Measurements from ENCODE around the gene TACC2.

Gene TACC2

DNA sequence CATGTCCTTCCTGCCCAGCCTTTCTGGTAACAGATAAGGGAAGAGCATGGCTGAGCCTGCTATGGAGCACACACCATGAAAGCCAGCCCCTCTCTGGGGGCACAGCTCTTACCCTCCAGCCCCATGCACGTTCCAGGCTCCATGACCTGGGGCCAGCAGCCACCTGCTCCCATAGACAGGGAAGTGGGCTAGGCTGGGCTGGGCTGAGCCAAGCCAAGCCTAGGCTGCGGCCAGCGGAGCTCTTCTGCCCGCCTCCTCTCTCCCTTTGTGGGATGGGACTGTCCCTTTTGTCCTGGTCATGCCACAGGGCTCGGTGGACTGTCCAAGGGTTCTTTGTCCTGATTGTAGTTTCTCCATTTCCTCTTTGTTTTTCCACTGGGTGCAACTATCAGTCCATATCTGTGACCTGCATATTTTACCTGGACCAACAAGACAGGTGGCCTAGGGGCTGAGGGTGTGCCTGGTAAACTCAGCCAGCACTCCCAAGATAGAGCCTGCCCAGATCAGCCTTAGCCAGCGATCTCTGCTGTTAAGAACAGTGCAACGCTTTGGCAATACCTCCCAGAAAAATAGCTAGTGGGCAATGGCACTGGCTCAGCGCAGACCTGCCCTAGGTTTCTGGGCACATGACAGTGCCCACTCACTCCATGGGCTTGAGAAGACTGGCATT, 184.9 kb downstream of the TACC2 start:
- TF ChIP-seq TAF1 (IDR thresholded peaks at IDR 0.05; ENCODE audit: borderline replicate concordance, insufficient read depth, low read length) = no peak
- TF ChIP-seq FOXP2 (optimal IDR thresholded peaks at IDR 0.05; ENCODE audit: borderline replicate concordance, extremely low read depth, extremely low read length, insufficient read depth) = no peak
- no peak for TF ChIP-seq REST (IDR thresholded peaks at IDR 0.05; ENCODE audit: insufficient read depth in 1 of 2, low read depth in 2 of 2, low read length in 2 of 2)
- TF ChIP-seq POLR2AphosphoS5 (IDR thresholded peaks at IDR 0.05; ENCODE audit: low read depth, low read length) = no peak
- no peak for TF ChIP-seq SIN3A (IDR thresholded peaks at IDR 0.05; ENCODE audit: borderline replicate concordance, insufficient read depth, low read length)

GRCh38 chr10:122176232-122177213, 187.6 kb downstream of the TACC2 start:
- TF ChIP-seq FOXP2 (optimal IDR thresholded peaks at IDR 0.05; ENCODE audit: borderline replicate concordance, extremely low read depth, extremely low read length, insufficient read depth) = no peak
- no peak for TF ChIP-seq SIN3A (IDR thresholded peaks at IDR 0.05; ENCODE audit: borderline replicate concordance, insufficient read depth, low read length)
- no peak for TF ChIP-seq TAF1 (IDR thresholded peaks at IDR 0.05; ENCODE audit: borderline replicate concordance, insufficient read depth, low read length)
- TF ChIP-seq POLR2AphosphoS5 (IDR thresholded peaks at IDR 0.05; ENCODE audit: low read depth, low read length) = no peak
- no peak for TF ChIP-seq REST (IDR thresholded peaks at IDR 0.05; ENCODE audit: insufficient read depth in 1 of 2, low read depth in 2 of 2, low read length in 2 of 2)

GRCh38 chr10:122178655-122179054, 189.7 kb downstream of the TACC2 start:
- no peak for TF ChIP-seq TAF1 (IDR thresholded peaks at IDR 0.05; ENCODE audit: borderline replicate concordance, insufficient read depth, low read length)
- TF ChIP-seq FOXP2 (optimal IDR thresholded peaks at IDR 0.05; ENCODE audit: borderline replicate concordance, extremely low read depth, extremely low read length, insufficient read depth) = no peak
- no peak for TF ChIP-seq POLR2AphosphoS5 (IDR thresholded peaks at IDR 0.05; ENCODE audit: low read depth, low read length)
- TF ChIP-seq REST (IDR thresholded peaks at IDR 0.05; ENCODE audit: insufficient read depth in 1 of 2, low read depth in 2 of 2, low read length in 2 of 2) = no peak
- no peak for TF ChIP-seq SIN3A (IDR thresholded peaks at IDR 0.05; ENCODE audit: borderline replicate concordance, insufficient read depth, low read length)

GRCh38 chr10:122181041-122181732, 192.2 kb downstream of the TACC2 start:
- TF ChIP-seq REST (IDR thresholded peaks at IDR 0.05; ENCODE audit: insufficient read depth in 1 of 2, low read depth in 2 of 2, low read length in 2 of 2) = no peak
- no peak for TF ChIP-seq SIN3A (IDR thresholded peaks at IDR 0.05; ENCODE audit: borderline replicate concordance, insufficient read depth, low read length)
- no peak for TF ChIP-seq POLR2AphosphoS5 (IDR thresholded peaks at IDR 0.05; ENCODE audit: low read depth, low read length)
- TF ChIP-seq TAF1 (IDR thresholded peaks at IDR 0.05; ENCODE audit: borderline replicate concordance, insufficient read depth, low read length) = no peak
- no peak for TF ChIP-seq FOXP2 (optimal IDR thresholded peaks at IDR 0.05; ENCODE audit: borderline replicate concordance, extremely low read depth, extremely low read length, insufficient read depth)

Measured in PFSK-1 (cell line).